Activated CD8-positive, alpha-beta T cell treated with anti-CD3 and anti-CD28 coated beads for 36 hours (primary cell): ENCODE data around the gene SPTBN1. TPM values are rescaled to one million over a fixed set of nuclear protein-coding genes. Genes with fewer than 3 reads are reported as not detected.

ENCODE experiments used
- ATAC-seq: fragments of 200-7000 bp; cut with Tn5 transposase; one replicate; pipeline ENCODE4 v1.10.0; 2021; ENCODE audit warnings: mild to moderate bottlenecking, moderate library complexity
- CTCF ChIA-PET: fragments of 350-600 bp; sonication (Branson Sonifier 250); formaldehyde crosslinking; loops from one replicate; lab custom pipeline; 2021; ENCODE audit warnings: antibody characterized with exemption; lab: Charles Lee
- POLR2A ChIA-PET: fragments of 350-600 bp; sonication (Branson Sonifier 250); formaldehyde crosslinking; loops from one replicate; lab custom pipeline; 2021; ENCODE audit warnings: antibody characterized with exemption; lab: Charles Lee
- DNase-seq: peaks from one replicate; pipeline ENCODE4 v3.0.0-alpha.2; 2020
- H3K27ac Mint-ChIP-seq: one replicate; pipeline ENCODE4 v1.8.0; 2021; ENCODE audit warnings: mild to moderate bottlenecking, mixed read lengths
- H3K27me3 Mint-ChIP-seq: one replicate; pipeline ENCODE4 v1.8.0; 2021; ENCODE audit warnings: mixed read lengths
- H3K36me3 Mint-ChIP-seq: one replicate; pipeline ENCODE4 v1.8.0; 2021; ENCODE audit warnings: low read depth, mixed read lengths
- H3K4me1 Mint-ChIP-seq: one replicate; pipeline ENCODE4 v1.8.0; 2021; ENCODE audit warnings: low read depth, mixed read lengths
- H3K4me3 Mint-ChIP-seq: one replicate; pipeline ENCODE4 v1.8.0; 2021; ENCODE audit warnings: mild to moderate bottlenecking, moderate library complexity, mixed read lengths
- H3K9me3 Mint-ChIP-seq: one replicate; pipeline ENCODE4 v1.8.0; 2021; ENCODE audit warnings: mixed read lengths
- CTCF ChIP-seq: fragments of 200-600 bp; IDR thresholded peaks from one replicate; pipeline ENCODE4 v1.8.0; 2022; ENCODE audit warnings: antibody characterized with exemption, mild to moderate bottlenecking
- intact Hi-C: fragments of 100-400 bp; cut with micrococcal nuclease; formaldehyde crosslinking; loops from one replicate; pipeline ENCODE4 v1.10.0; 2022
- total RNA-seq, 2 experiments: library from RNA; stranded (reverse); gene quantifications; one replicate each; pipeline ENCODE4 v1.2.3, GENCODE V29; 2021

SPTBN1 gene
- total RNA-seq, 2 experiments from 2014 or later, result 91.8 to 91.9 TPM

GRCh38 chr2:54561010-54561409 is 104.9 kb downstream of the SPTBN1 start:
- ChIA-PET POLR2A (interaction anchor here (0.6 to 6.5 kb wide), 9 partner anchors 12 to 91 kb away, joined by 3 to 100 read pairs (median 26); no protein-coding TSS in a partner anchor), CTCF (interaction anchor here (0.7 to 5.5 kb wide), 10 partner anchors 8 to 144 kb away, joined by 3 to 34 read pairs (median 16); no protein-coding TSS in a partner anchor)
- Mint-ChIP-seq H3K36me3 (peaks cover 17% of the 10 kb centered on the region), H3K9me3 (no peaks in the 10 kb centered on the region), H3K4me1 (peaks cover 53% of the 10 kb centered on the region), H3K27ac (peak overlapping the region; percentile 95), H3K27me3 (no peaks in the 10 kb centered on the region), H3K4me3 (peak overlapping the region; percentile 86)
- intact Hi-C loops, result no loop called here
- ATAC-seq (no peak), DNase-seq (no peak)
- peak; percentile 9 for TF ChIP-seq CTCF

- ChIA-PET POLR2A (interaction anchor here (0.6 to 1.1 kb wide), 3 partner anchors 11 to 26 kb away, joined by 3 read pairs; no protein-coding TSS in a partner anchor), CTCF (interaction anchor here (1.0 to 3.3 kb wide), 2 partner anchors 15 to 38 kb away, joined by 3 to 12 read pairs; no protein-coding TSS in a partner anchor)
- Mint-ChIP-seq H3K36me3 (peaks cover 19% of the 10 kb centered on the region), H3K4me1 (peaks cover 56% of the 10 kb centered on the region), H3K27me3 (no peaks in the 10 kb centered on the region), H3K9me3 (no peaks in the 10 kb centered on the region), H3K27ac (peak overlapping the region; percentile 23), H3K4me3 (no peak overlapping the region)
- no peak for ATAC-seq
- intact Hi-C loops, result no loop called here
- TF ChIP-seq CTCF, result no peak
- no peak for DNase-seq
These were observed 108.3 kb downstream of the SPTBN1 start for GRCh38 chr2:54564439-54564838.

GRCh38 chr2:54565551-54565950 is 109.4 kb downstream of the SPTBN1 start:
- ChIA-PET POLR2A (no interaction called here), CTCF (interaction anchor here (1.6 kb wide), 1 partner anchor 16 kb away, joined by 4 read pairs; no protein-coding TSS in a partner anchor)
- TF ChIP-seq CTCF, result no peak
- no peaks in the 10 kb centered on the region for H3K27me3 Mint-ChIP-seq
- peak overlapping the region; percentile 41 for H3K27ac Mint-ChIP-seq
- no peaks in the 10 kb centered on the region for H3K9me3 Mint-ChIP-seq
- intact Hi-C loops, result no loop called here
- H3K4me1 Mint-ChIP-seq, result peaks cover 67% of the 10 kb centered on the region
- H3K36me3 Mint-ChIP-seq, result peaks cover 16% of the 10 kb centered on the region
- no peak for DNase-seq
- no peak overlapping the region for H3K4me3 Mint-ChIP-seq
- ATAC-seq, result no peak

GRCh38 chr2:54566896-54567295 is 110.8 kb downstream of the SPTBN1 start:
- no peak for DNase-seq

More at GRCh38 chr2:54566896-54567295, 110.8 kb downstream of the SPTBN1 start:
- POLR2A ChIA-PET, result interaction anchor here (0.6 to 1.2 kb wide), 2 partner anchors 24 to 573 kb away, joined by 3 to 4 read pairs; no protein-coding TSS in a partner anchor
- no peak overlapping the region for H3K4me3 Mint-ChIP-seq
- no peak for ATAC-seq
- CTCF ChIA-PET, result interaction anchor here (1.4 kb wide), 1 partner anchor 37 kb away, joined by 3 read pairs; no protein-coding TSS in a partner anchor
- peaks cover 12% of the 10 kb centered on the region for H3K36me3 Mint-ChIP-seq
- no peaks in the 10 kb centered on the region for H3K27me3 Mint-ChIP-seq
- peaks cover 76% of the 10 kb centered on the region for H3K4me1 Mint-ChIP-seq
- no peak for TF ChIP-seq CTCF
- H3K9me3 Mint-ChIP-seq, result no peaks in the 10 kb centered on the region
- H3K27ac Mint-ChIP-seq, result peak overlapping the region; percentile 27
- intact Hi-C loops, result no loop called here
